ENCODE measurements around the gene HOXA1.

HOXA1 gene

DNA sequence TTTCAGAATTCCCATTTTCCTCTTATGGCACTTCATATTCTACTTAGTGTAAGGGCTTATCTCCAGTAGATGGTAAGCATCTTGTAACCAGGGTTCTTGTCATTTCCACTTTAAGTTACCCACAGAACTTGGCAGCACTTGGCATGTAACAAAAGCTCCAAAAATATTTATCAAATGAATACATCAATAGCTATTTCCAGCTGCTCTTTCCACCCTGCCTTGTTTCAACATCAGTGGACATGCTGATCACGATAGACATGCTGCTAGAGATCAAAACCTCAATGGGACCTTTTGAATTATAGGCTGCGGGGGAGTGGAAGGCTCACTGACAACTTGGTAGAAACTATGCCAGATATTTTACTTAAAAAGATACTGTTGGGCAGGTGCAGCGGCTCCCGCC lies 32.9 kb downstream of the HOXA1 start:
- TF ChIP-seq SIN3A (IDR thresholded peaks at IDR 0.05; ENCODE audit: borderline replicate concordance, insufficient read depth, low read length) (no peak), FOXP2 (optimal IDR thresholded peaks at IDR 0.05; ENCODE audit: borderline replicate concordance, extremely low read depth, extremely low read length, insufficient read depth) (no peak), TAF1 (IDR thresholded peaks at IDR 0.05; ENCODE audit: borderline replicate concordance, insufficient read depth, low read length) (no peak)
- TF ChIP-seq, protein P1, sequence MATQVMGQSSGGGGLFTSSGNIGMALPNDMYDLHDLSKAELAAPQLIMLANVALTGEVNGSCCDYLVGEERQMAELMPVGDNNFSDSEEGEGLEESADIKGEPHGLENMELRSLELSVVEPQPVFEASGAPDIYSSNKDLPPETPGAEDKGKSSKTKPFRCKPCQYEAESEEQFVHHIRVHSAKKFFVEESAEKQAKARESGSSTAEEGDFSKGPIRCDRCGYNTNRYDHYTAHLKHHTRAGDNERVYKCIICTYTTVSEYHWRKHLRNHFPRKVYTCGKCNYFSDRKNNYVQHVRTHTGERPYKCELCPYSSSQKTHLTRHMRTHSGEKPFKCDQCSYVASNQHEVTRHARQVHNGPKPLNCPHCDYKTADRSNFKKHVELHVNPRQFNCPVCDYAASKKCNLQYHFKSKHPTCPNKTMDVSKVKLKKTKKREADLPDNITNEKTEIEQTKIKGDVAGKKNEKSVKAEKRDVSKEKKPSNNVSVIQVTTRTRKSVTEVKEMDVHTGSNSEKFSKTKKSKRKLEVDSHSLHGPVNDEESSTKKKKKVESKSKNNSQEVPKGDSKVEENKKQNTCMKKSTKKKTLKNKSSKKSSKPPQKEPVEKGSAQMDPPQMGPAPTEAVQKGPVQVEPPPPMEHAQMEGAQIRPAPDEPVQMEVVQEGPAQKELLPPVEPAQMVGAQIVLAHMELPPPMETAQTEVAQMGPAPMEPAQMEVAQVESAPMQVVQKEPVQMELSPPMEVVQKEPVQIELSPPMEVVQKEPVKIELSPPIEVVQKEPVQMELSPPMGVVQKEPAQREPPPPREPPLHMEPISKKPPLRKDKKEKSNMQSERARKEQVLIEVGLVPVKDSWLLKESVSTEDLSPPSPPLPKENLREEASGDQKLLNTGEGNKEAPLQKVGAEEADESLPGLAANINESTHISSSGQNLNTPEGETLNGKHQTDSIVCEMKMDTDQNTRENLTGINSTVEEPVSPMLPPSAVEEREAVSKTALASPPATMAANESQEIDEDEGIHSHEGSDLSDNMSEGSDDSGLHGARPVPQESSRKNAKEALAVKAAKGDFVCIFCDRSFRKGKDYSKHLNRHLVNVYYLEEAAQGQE (IDR thresholded peaks at IDR 0.05; ENCODE audit: insufficient read depth in 1 of 2, low read depth in 2 of 2, low read length in 2 of 2), result no peak

DNA sequence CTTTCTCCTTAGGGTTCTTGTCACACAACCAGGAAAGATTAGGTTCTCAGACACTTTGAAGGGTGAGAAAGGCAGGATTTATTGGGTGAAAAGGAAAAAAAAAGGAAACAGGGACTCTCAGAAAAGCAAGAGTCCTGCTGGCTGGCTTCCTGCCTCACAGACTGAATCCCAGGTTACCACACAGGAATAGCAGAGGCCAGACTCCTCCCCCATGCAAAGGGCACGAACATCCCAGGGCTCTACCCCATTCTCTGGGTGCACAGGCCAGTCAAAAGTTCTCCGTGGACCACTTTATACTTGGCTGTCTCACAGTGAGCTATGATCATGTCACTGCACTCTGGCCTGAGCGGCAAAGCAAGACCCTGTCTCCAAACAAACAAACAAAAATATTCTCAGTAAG lies 42.6 kb downstream of the HOXA1 start:
- TF ChIP-seq, protein P1 (IDR thresholded peaks at IDR 0.05; ENCODE audit: insufficient read depth in 1 of 2, low read depth in 2 of 2, low read length in 2 of 2), result no peak
- TF ChIP-seq TAF1 (IDR thresholded peaks at IDR 0.05; ENCODE audit: borderline replicate concordance, insufficient read depth, low read length) (no peak), FOXP2 (optimal IDR thresholded peaks at IDR 0.05; ENCODE audit: borderline replicate concordance, extremely low read depth, extremely low read length, insufficient read depth) (no peak), SIN3A (IDR thresholded peaks at IDR 0.05; ENCODE audit: borderline replicate concordance, insufficient read depth, low read length) (no peak), POLR2AphosphoS5 (IDR thresholded peaks at IDR 0.05; ENCODE audit: low read depth, low read length) (no peak)

DNA sequence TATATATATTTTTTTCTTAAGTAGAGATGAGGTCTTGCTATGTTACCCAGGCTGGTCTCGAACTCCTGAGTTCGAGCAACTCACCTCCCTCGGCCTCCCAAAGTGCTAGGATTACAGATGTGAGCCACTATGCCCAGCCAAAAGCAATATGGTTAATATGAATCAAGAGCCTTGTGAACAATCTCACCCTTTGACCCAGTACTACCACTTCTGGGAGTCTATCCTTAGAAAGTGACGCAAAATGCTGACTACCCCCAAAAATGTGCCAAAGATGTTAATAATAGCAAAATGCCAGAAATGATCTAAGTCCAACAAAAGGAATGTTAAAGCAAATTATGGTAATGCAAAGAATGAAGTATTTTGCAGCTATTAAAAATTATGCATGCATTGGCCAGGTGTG lies 44.3 kb downstream of the HOXA1 start:
- no peak for TF ChIP-seq POLR2AphosphoS5 (IDR thresholded peaks at IDR 0.05; ENCODE audit: low read depth, low read length)
- no peak for TF ChIP-seq TAF1 (IDR thresholded peaks at IDR 0.05; ENCODE audit: borderline replicate concordance, insufficient read depth, low read length)
- TF ChIP-seq SIN3A (IDR thresholded peaks at IDR 0.05; ENCODE audit: borderline replicate concordance, insufficient read depth, low read length), result no peak
- no peak for TF ChIP-seq FOXP2 (optimal IDR thresholded peaks at IDR 0.05; ENCODE audit: borderline replicate concordance, extremely low read depth, extremely low read length, insufficient read depth)
- TF ChIP-seq, protein P1 (IDR thresholded peaks at IDR 0.05; ENCODE audit: insufficient read depth in 1 of 2, low read depth in 2 of 2, low read length in 2 of 2), result no peak

DNA sequence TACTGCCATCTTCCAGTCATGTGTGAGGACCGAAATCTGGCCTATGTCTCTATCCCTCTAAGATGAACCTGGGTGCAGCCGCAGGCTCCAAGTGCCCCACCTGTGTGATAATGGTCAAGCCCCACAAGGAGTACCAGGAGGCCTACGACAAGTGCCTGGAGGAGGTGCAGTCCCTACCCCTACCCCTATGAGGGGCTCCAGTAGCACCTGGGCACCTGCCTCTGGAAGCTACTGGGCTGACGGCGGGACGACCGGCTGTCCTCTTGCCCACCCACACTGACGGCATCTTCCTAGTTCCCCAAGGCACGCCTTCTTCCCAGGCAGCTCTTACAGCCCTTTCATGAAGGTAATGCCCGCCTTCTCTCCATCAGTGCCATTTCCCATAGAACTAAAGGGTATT lies 47.4 kb downstream of the HOXA1 start:
- TF ChIP-seq, protein P1 (IDR thresholded peaks at IDR 0.05; ENCODE audit: insufficient read depth in 1 of 2, low read depth in 2 of 2, low read length in 2 of 2), result no peak
- TF ChIP-seq TAF1 (IDR thresholded peaks at IDR 0.05; ENCODE audit: borderline replicate concordance, insufficient read depth, low read length) (no peak), SIN3A (IDR thresholded peaks at IDR 0.05; ENCODE audit: borderline replicate concordance, insufficient read depth, low read length) (no peak), POLR2AphosphoS5 (IDR thresholded peaks at IDR 0.05; ENCODE audit: low read depth, low read length) (no peak), FOXP2 (optimal IDR thresholded peaks at IDR 0.05; ENCODE audit: borderline replicate concordance, extremely low read depth, extremely low read length, insufficient read depth) (no peak)
